KOPT-K1 (cell line): ENCODE results near the gene LYPLA2.
A peak's percentile ranks its signal among the peaks of the same experiment; 100 is the strongest.

Experiments used
- H3K27ac ChIP-seq: fragments of 200-600 bp; sonication (generic); 2 replicates; pipeline ENCODE4 v1.5.1; 2016; ENCODE audit warnings: antibody characterized with exemption, mild to moderate bottlenecking, low read depth, low read length; ENCODE audit not compliant: poor library complexity, severe bottlenecking
- H3K36me3 ChIP-seq: fragments of 200-600 bp; sonication (generic); 2 replicates; pipeline ENCODE4 v1.5.1; 2017; ENCODE audit warnings: antibody characterized with exemption, mild to moderate bottlenecking, low read length, moderate library complexity; ENCODE audit not compliant: insufficient read depth
- H3K9me3 ChIP-seq: fragments of 200-600 bp; sonication (generic); 2 replicates; pipeline ENCODE4 v1.5.1; 2017; ENCODE audit warnings: antibody characterized with exemption, low read length, mild to moderate bottlenecking; ENCODE audit not compliant: insufficient read depth, poor library complexity, severe bottlenecking

Gene LYPLA2

GRCh38 chr1:23790696-23791515 is at the start of gene LYPLA2:
TSS of gene LYPLA2 (plus strand) at chr1:23791145. CDS start at chr1:23792683, 1,538 bp downstream.
- peak within 1 kb of the TSS; percentile 71 for H3K27ac ChIP-seq
- peaks cover 61% of the 10 kb centered on the region for H3K36me3 ChIP-seq
- H3K9me3 ChIP-seq: no peaks in the 10 kb centered on the region

GRCh38 chr1:23741609-23742008 is 49.3 kb upstream of the LYPLA2 start:
- H3K9me3 ChIP-seq: no peaks in the 10 kb centered on the region
- peaks cover 10% of the 10 kb centered on the region for H3K36me3 ChIP-seq
- no peak overlapping the region for H3K27ac ChIP-seq

- Histone ChIP-seq H3K27ac (peak overlapping the region; percentile 77), H3K36me3 (peaks cover 21% of the 10 kb centered on the region)
Observed at GRCh38 chr1:23742670-23743286, 48.2 kb upstream of the LYPLA2 start.

GRCh38 chr1:23743287-23744152 is 47.4 kb upstream of the LYPLA2 start, which contains the start of gene ELOA:
TSS of gene ELOA (plus strand) at chr1:23743471. CDS start at chr1:23743504, 33 bp downstream.
- peak within 1 kb of the TSS; percentile 77 for H3K27ac ChIP-seq
- H3K36me3 ChIP-seq: peaks cover 29% of the 10 kb centered on the region
- H3K9me3 ChIP-seq: no peaks in the 10 kb centered on the region

More at GRCh38 chr1:23742670-23743286, 48.2 kb upstream of the LYPLA2 start:
- no peaks in the 10 kb centered on the region for H3K9me3 ChIP-seq

- Histone ChIP-seq H3K27ac (no peak overlapping the region), H3K36me3 (peaks cover 49% of the 10 kb centered on the region)
Observed at GRCh38 chr1:23745515-23745914, 45.4 kb upstream of the LYPLA2 start.

GRCh38 chr1:23748016-23748415 is 42.9 kb upstream of the LYPLA2 start:
- H3K27ac ChIP-seq: no peak overlapping the region
- H3K9me3 ChIP-seq: no peaks in the 10 kb centered on the region
- H3K36me3 ChIP-seq: peaks cover 74% of the 10 kb centered on the region

More at GRCh38 chr1:23745515-23745914, 45.4 kb upstream of the LYPLA2 start:
- no peaks in the 10 kb centered on the region for H3K9me3 ChIP-seq

GRCh38 chr1:23751050-23751814 is 39.7 kb upstream of the LYPLA2 start:
- no peak overlapping the region for H3K27ac ChIP-seq
- H3K36me3 ChIP-seq: peaks cover 100% of the 10 kb centered on the region
- H3K9me3 ChIP-seq: no peaks in the 10 kb centered on the region

GRCh38 chr1:23751815-23752200 is 39.1 kb upstream of the LYPLA2 start:
- H3K36me3 ChIP-seq: peaks cover 100% of the 10 kb centered on the region

GRCh38 chr1:23752909-23753308 is 38.0 kb upstream of the LYPLA2 start:
- no peak overlapping the region for H3K27ac ChIP-seq
- H3K36me3 ChIP-seq: peaks cover 100% of the 10 kb centered on the region

More at GRCh38 chr1:23751815-23752200, 39.1 kb upstream of the LYPLA2 start:
- Histone ChIP-seq H3K9me3 (no peaks in the 10 kb centered on the region), H3K27ac (no peak overlapping the region)

GRCh38 chr1:23756676-23757075 is 34.3 kb upstream of the LYPLA2 start:
- Histone ChIP-seq H3K36me3 (peaks cover 98% of the 10 kb centered on the region), H3K9me3 (no peaks in the 10 kb centered on the region), H3K27ac (no peak overlapping the region)

More at GRCh38 chr1:23752909-23753308, 38.0 kb upstream of the LYPLA2 start:
- H3K9me3 ChIP-seq: no peaks in the 10 kb centered on the region

GRCh38 chr1:23757812-23758211 is 33.1 kb upstream of the LYPLA2 start:
- Histone ChIP-seq H3K36me3 (peaks cover 98% of the 10 kb centered on the region), H3K9me3 (no peaks in the 10 kb centered on the region)

GRCh38 chr1:23759277-23759676 is 31.7 kb upstream of the LYPLA2 start:
- H3K9me3 ChIP-seq: no peaks in the 10 kb centered on the region
- H3K27ac ChIP-seq: no peak overlapping the region
- H3K36me3 ChIP-seq: peaks cover 97% of the 10 kb centered on the region

More at GRCh38 chr1:23757812-23758211, 33.1 kb upstream of the LYPLA2 start:
- no peak overlapping the region for H3K27ac ChIP-seq

GRCh38 chr1:23763041-23763577 is 27.8 kb upstream of the LYPLA2 start:
- H3K27ac ChIP-seq: no peak overlapping the region
- peaks cover 85% of the 10 kb centered on the region for H3K36me3 ChIP-seq
- H3K9me3 ChIP-seq: no peaks in the 10 kb centered on the region

GRCh38 chr1:23768733-23769132 is 22.2 kb upstream of the LYPLA2 start:
- Histone ChIP-seq H3K9me3 (no peaks in the 10 kb centered on the region), H3K27ac (no peak overlapping the region), H3K36me3 (peaks cover 33% of the 10 kb centered on the region)
